Activated CD4-positive, alpha-beta T cell treated with anti-CD3 and anti-CD28 coated beads, Interleukin-2, amount 10 ng/mL, durations not matched to agents 24 days and 14 days (primary cell): ENCODE results near the gene CNPY3. TPM values are rescaled to one million over a fixed set of nuclear protein-coding genes. Genes with fewer than 3 reads are reported as not detected.

Source experiments
- DNase-seq: peaks from one replicate; pipeline ENCODE4 v3.0.0; 2022
- H3K27ac Mint-ChIP-seq: one replicate; pipeline ENCODE4 v1.8.0; 2022; ENCODE audit warnings: mild to moderate bottlenecking, mixed read lengths
- H3K27me3 Mint-ChIP-seq: one replicate; pipeline ENCODE4 v1.8.0; 2022; ENCODE audit warnings: mixed read lengths
- H3K36me3 Mint-ChIP-seq: one replicate; pipeline ENCODE4 v1.8.0; 2022; ENCODE audit warnings: low read depth, mild to moderate bottlenecking, mixed read lengths
- H3K4me1 Mint-ChIP-seq: one replicate; pipeline ENCODE4 v1.8.0; 2021; ENCODE audit warnings: mixed read lengths
- H3K4me3 Mint-ChIP-seq: one replicate; pipeline ENCODE4 v1.8.0; 2022; ENCODE audit warnings: mild to moderate bottlenecking, moderate library complexity, mixed read lengths
- H3K9me3 Mint-ChIP-seq: one replicate; pipeline ENCODE4 v1.8.0; 2021; ENCODE audit warnings: mixed read lengths
- intact Hi-C: fragments of 100-400 bp; cut with micrococcal nuclease; formaldehyde crosslinking; loops from one replicate; pipeline ENCODE4 v1.15.1; 2023
- total RNA-seq: library from RNA; stranded (reverse); gene quantifications from 2 replicates; pipeline ENCODE4 v1.2.3, GENCODE V29; 2022

Gene CNPY3
- total RNA-seq, 1 donor from 2014 or later = 49.0 TPM

DNA sequence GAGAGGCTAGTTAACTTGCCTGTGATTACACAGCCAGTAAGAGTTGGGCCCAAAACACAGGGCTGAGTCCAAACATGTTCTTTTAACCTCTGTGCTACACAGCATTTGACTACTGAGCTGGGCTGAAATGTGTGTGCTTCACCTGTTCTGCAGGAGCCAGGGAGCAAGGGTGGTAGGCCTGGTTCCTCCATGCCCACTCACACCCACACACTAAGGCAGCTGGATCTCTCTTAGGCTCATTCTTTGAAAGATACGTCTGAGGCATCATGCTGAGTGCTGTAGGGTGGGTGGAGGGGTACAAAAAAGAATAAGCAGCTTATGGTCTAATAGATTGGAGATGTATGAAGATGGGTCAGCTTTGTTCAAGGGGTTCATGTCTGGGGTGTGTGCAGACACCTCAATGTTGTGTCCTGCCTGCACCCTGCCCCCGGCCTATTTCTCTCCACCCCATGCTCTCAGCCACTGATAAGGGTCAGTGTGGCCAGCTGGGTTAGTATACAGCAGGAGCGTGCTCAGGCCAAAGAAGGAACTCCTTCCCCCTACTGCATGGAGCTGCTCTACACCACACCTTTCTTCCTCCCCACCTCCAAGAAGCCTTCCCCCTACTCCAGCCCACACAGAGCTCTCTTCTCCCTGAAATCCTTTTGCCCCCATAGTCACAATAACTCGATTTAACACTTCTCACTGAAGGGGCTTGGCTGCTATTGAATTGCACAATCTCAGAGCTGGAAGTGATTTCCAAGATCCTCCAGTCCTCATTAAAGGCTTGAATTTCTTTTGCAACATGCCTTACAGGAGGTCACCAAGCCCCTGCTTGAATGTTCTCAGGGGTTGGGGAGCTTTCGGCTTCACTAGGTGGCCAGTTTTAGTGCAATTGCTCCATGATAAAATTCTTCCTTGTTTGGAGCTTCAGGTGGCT is 58.5 kb downstream of the CNPY3 start:
- intact Hi-C loops = no loop called here
- H3K9me3 Mint-ChIP-seq = no peaks in the 10 kb centered on the region
- no peak overlapping the region for H3K27ac Mint-ChIP-seq
- H3K4me1 Mint-ChIP-seq = peaks cover 38% of the 10 kb centered on the region
- DNase-seq = no peak
- no peaks in the 10 kb centered on the region for H3K27me3 Mint-ChIP-seq
- no peak overlapping the region for H3K4me3 Mint-ChIP-seq
- H3K36me3 Mint-ChIP-seq = peaks cover 27% of the 10 kb centered on the region

DNA sequence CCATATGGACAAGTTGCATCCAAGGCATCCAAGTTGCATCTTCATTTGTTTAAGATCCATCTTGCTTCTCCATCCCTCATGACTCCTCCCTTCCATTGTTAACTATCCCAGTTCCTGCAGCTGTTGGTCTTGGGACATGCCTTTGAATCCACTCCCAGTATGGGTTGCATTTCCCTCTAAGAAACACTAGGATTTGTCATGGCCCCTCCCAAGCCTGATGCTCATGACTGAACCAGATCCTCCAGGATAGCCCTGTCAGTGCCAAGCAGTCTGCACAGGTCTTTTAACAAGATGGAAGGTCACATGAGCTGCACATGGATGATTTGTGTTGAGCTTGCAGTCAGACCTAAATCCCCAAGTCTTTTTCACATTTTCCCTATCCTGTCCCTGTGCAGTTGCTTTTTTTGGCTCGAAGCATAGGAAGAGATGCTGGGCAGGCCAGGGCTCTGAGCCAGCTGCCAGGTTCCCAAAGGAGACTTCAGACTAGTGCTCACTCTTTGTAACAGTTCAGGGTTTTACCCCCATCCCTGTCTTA is 59.3 kb downstream of the CNPY3 start:
- H3K4me3 Mint-ChIP-seq = no peak overlapping the region
- no peaks in the 10 kb centered on the region for H3K27me3 Mint-ChIP-seq
- no peak overlapping the region for H3K27ac Mint-ChIP-seq
- H3K4me1 Mint-ChIP-seq = peaks cover 40% of the 10 kb centered on the region
- H3K9me3 Mint-ChIP-seq = no peaks in the 10 kb centered on the region
- no peak for DNase-seq
- intact Hi-C loops = no loop called here
- H3K36me3 Mint-ChIP-seq = peaks cover 29% of the 10 kb centered on the region

Other genes starting within 250 kb of the CNPY3 start
- gene PRPH2, start 206.9 kb upstream of the CNPY3 start, total RNA-seq = not detected in 2 replicates
- 18.4 TPM in 2 replicates for gene TBCC, start 183.4 kb upstream of the CNPY3 start, total RNA-seq
- gene BICRAL, start 147.4 kb upstream of the CNPY3 start, total RNA-seq = 12.5 and 12.9 TPM in 2 replicates
- gene RPL7L1, start 49.9 kb upstream of the CNPY3 start, total RNA-seq = 182 and 189 TPM in 2 replicates
- gene PTCRA, start 13.4 kb upstream of the CNPY3 start, total RNA-seq = not detected in 2 replicates
- 0.24 and 0.70 TPM in 2 replicates for gene GNMT, start 31.3 kb downstream of the CNPY3 start, total RNA-seq
- gene PEX6, start 49.7 kb downstream of the CNPY3 start, total RNA-seq = 24.0 and 24.1 TPM in 2 replicates
- 54.2 and 54.6 TPM in 2 replicates for gene PPP2R5D, start 55.1 kb downstream of the CNPY3 start, total RNA-seq
- gene MEA1, start 84.5 kb downstream of the CNPY3 start, total RNA-seq = 93.5 and 94.3 TPM in 2 replicates
- 73.8 and 77.5 TPM in 2 replicates for gene KLHDC3, start 84.8 kb downstream of the CNPY3 start, total RNA-seq
- 79.9 and 83.4 TPM in 2 replicates for gene RRP36, start 92.1 kb downstream of the CNPY3 start, total RNA-seq
- 22.6 and 24.7 TPM in 2 replicates for gene CUL7, start 124.4 kb downstream of the CNPY3 start, total RNA-seq
- gene MRPL2, start 130.0 kb downstream of the CNPY3 start, total RNA-seq = 83.8 and 103 TPM in 2 replicates
- gene KLC4, start 130.2 kb downstream of the CNPY3 start, total RNA-seq = 9.5 and 10.7 TPM in 2 replicates
- 3.4 and 4.3 TPM in 2 replicates for gene PTK7, start 146.8 kb downstream of the CNPY3 start, total RNA-seq
- gene SRF, start 241.8 kb downstream of the CNPY3 start, total RNA-seq = 54.3 and 55.2 TPM in 2 replicates